Endothelial cell (in vitro differentiated cells): ENCODE data around the gene VWA5B1. TPM values are rescaled to one million over a fixed set of nuclear protein-coding genes. Genes with fewer than 3 reads are reported as not detected.

Experiments
- DNase-seq: peaks from one replicate; pipeline ENCODE4 v3.0.0; 2021; ENCODE audit warnings: low spot score
- H3K27ac Mint-ChIP-seq: one replicate; pipeline ENCODE4 v1.8.0; 2021; ENCODE audit warnings: mixed read lengths, inconsistent platforms; ENCODE audit not compliant: unreplicated experiment
- H3K27me3 Mint-ChIP-seq: one replicate; pipeline ENCODE4 v1.8.0; 2021; ENCODE audit warnings: mild to moderate bottlenecking, moderate library complexity, mixed read lengths, inconsistent platforms; ENCODE audit not compliant: unreplicated experiment
- H3K36me3 Mint-ChIP-seq: one replicate; pipeline ENCODE4 v1.8.0; 2021; ENCODE audit warnings: mild to moderate bottlenecking, low read depth, mixed read lengths, inconsistent platforms; ENCODE audit not compliant: unreplicated experiment
- H3K4me1 Mint-ChIP-seq: one replicate; pipeline ENCODE4 v1.8.0; 2021; ENCODE audit warnings: mild to moderate bottlenecking, mixed read lengths, inconsistent platforms; ENCODE audit not compliant: unreplicated experiment
- H3K4me3 Mint-ChIP-seq: one replicate; pipeline ENCODE4 v1.8.0; 2021; ENCODE audit warnings: mild to moderate bottlenecking, mixed read lengths, inconsistent platforms; ENCODE audit not compliant: unreplicated experiment
- H3K9me3 Mint-ChIP-seq: one replicate; pipeline ENCODE4 v1.8.0; 2021; ENCODE audit warnings: mixed read lengths, inconsistent platforms; ENCODE audit not compliant: unreplicated experiment
- CTCF ChIP-seq: fragments of 200-600 bp; sonication (generic); IDR thresholded peaks from one replicate; pipeline ENCODE4 v1.5.0; 2021; ENCODE audit warnings: antibody characterized with exemption; ENCODE audit not compliant: unreplicated experiment
- total RNA-seq: library from RNA; stranded (reverse); fragmentation: NEBNext Ultra II Directional; extraction: Animal tissue kit (Norgen Biotek cat#: 25700); gene quantifications from one replicate; pipeline ENCODE4 v1.2.1, GENCODE V29; 2021; ENCODE audit not compliant: unreplicated experiment

VWA5B1 gene
- total RNA-seq, 1 donor from 2014 or later = not detected

GRCh38 chr1:20339811-20340457 is 49.3 kb downstream of the VWA5B1 start:
- no peak for DNase-seq
- no peaks in the 10 kb centered on the region for H3K36me3 Mint-ChIP-seq
- H3K4me3 Mint-ChIP-seq = no peak overlapping the region
- no peak overlapping the region for H3K27ac Mint-ChIP-seq
- H3K9me3 Mint-ChIP-seq = no peaks in the 10 kb centered on the region
- H3K4me1 Mint-ChIP-seq = no peaks in the 10 kb centered on the region
- H3K27me3 Mint-ChIP-seq = peaks cover 5% of the 10 kb centered on the region
- no peak for TF ChIP-seq CTCF

- Mint-ChIP-seq H3K27ac (no peak overlapping the region), H3K4me1 (no peaks in the 10 kb centered on the region), H3K9me3 (no peaks in the 10 kb centered on the region), H3K4me3 (no peak overlapping the region), H3K27me3 (peaks cover 5% of the 10 kb centered on the region), H3K36me3 (no peaks in the 10 kb centered on the region)
- no peak for DNase-seq
- no peak for TF ChIP-seq CTCF
Measured at GRCh38 chr1:20342294-20343148, 51.8 kb downstream of the VWA5B1 start.

- H3K36me3 Mint-ChIP-seq = no peaks in the 10 kb centered on the region
- H3K27ac Mint-ChIP-seq = no peak overlapping the region
- peaks cover 5% of the 10 kb centered on the region for H3K27me3 Mint-ChIP-seq
- H3K9me3 Mint-ChIP-seq = no peaks in the 10 kb centered on the region
- H3K4me3 Mint-ChIP-seq = no peak overlapping the region
- H3K4me1 Mint-ChIP-seq = no peaks in the 10 kb centered on the region
- peak; percentile 46 for DNase-seq
- TF ChIP-seq CTCF = no peak
Measured at GRCh38 chr1:20343149-20343937, 52.7 kb downstream of the VWA5B1 start.

GRCh38 chr1:20343938-20344302 is 53.2 kb downstream of the VWA5B1 start:
- Mint-ChIP-seq H3K27ac (no peak overlapping the region), H3K27me3 (peaks cover 5% of the 10 kb centered on the region), H3K4me1 (no peaks in the 10 kb centered on the region), H3K4me3 (no peak overlapping the region), H3K36me3 (no peaks in the 10 kb centered on the region), H3K9me3 (no peaks in the 10 kb centered on the region)
- no peak for TF ChIP-seq CTCF
- no peak for DNase-seq
